Lower lobe of right lung (tissue), 2 donors: ENCODE results near the gene AUTS2. TPM values are rescaled to one million over a fixed set of nuclear protein-coding genes. Genes with fewer than 3 reads are reported as not detected.
A peak's percentile ranks its signal among the peaks of the same experiment; 100 is the strongest.

Experiments
- ATAC-seq, 2 donors: fragments of 200-7000 bp; cut with Tn5 transposase; one replicate each; pipeline ENCODE4 v1.9.1; 2020 to 2022; ENCODE audit warnings: mild to moderate bottlenecking in 2 of 2, moderate library complexity in 2 of 2
- DNase-seq: peaks from one replicate; pipeline ENCODE4 v3.0.0-alpha.2; 2020
- H3K27ac ChIP-seq: fragments of 200-600 bp; one replicate; pipeline ENCODE4 v1.8.0; 2022
- H3K27me3 ChIP-seq: fragments of 200-600 bp; one replicate; pipeline ENCODE4 v1.8.0; 2022; ENCODE audit warnings: low read depth
- H3K36me3 ChIP-seq: fragments of 200-600 bp; one replicate; pipeline ENCODE4 v1.8.0; 2022; ENCODE audit warnings: mild to moderate bottlenecking
- H3K4me1 ChIP-seq: fragments of 200-600 bp; one replicate; pipeline ENCODE4 v1.8.0; 2022
- H3K4me3 ChIP-seq: fragments of 200-600 bp; one replicate; pipeline ENCODE4 v1.8.0; 2022; ENCODE audit warnings: mild to moderate bottlenecking
- H3K9me3 ChIP-seq: fragments of 200-600 bp; one replicate; pipeline ENCODE4 v1.8.0; 2022
- CTCF ChIP-seq: fragments of 200-600 bp; IDR thresholded peaks from one replicate; pipeline ENCODE4 v1.8.0; 2022; ENCODE audit warnings: antibody characterized with exemption, mild to moderate bottlenecking
- intact Hi-C: fragments of 100-400 bp; cut with DNase I; formaldehyde crosslinking; loops from one replicate; pipeline ENCODE4 v1.11.0; 2022
- total RNA-seq: library from RNA; stranded (reverse); fragmentation: NEBNext Ultra II Directional; extraction: Animal tissue kit (Norgen Biotek cat#: 25700); gene quantifications from one replicate; pipeline ENCODE4 v1.2.1, GENCODE V29; 2021
- donor health status: DM: no; HTN: yes; CAD: no; lungs with severe emphysema.

The AUTS2 gene
- total RNA-seq, 1 donor from 2014 or later: 45.7 TPM

- DNase-seq (no peak), ATAC-seq (no peak)
Observed at GRCh38 chr7:70457482-70457881, 859.2 kb downstream of the AUTS2 start.

GRCh38 chr7:70457883-70458680, 859.8 kb downstream of the AUTS2 start:
- no peak for TF ChIP-seq CTCF
- H3K36me3 ChIP-seq: no peaks in the 10 kb centered on the region
- H3K4me1 ChIP-seq: no peaks in the 10 kb centered on the region
- intact Hi-C loops: no loop called here
- no peak for DNase-seq
- no peaks in the 10 kb centered on the region for H3K27me3 ChIP-seq
- H3K4me3 ChIP-seq: no peak overlapping the region
- ATAC-seq: peak in 1 of 2 donors; percentile 39
- no peaks in the 10 kb centered on the region for H3K9me3 ChIP-seq
- H3K27ac ChIP-seq: no peak overlapping the region

More at GRCh38 chr7:70457482-70457881, 859.2 kb downstream of the AUTS2 start:
- no peak overlapping the region for H3K4me3 ChIP-seq
- H3K36me3 ChIP-seq: no peaks in the 10 kb centered on the region
- H3K4me1 ChIP-seq: no peaks in the 10 kb centered on the region
- TF ChIP-seq CTCF: no peak
- H3K9me3 ChIP-seq: no peaks in the 10 kb centered on the region
- H3K27me3 ChIP-seq: no peaks in the 10 kb centered on the region
- intact Hi-C loops: no loop called here
- no peak overlapping the region for H3K27ac ChIP-seq

- H3K27ac ChIP-seq: no peak overlapping the region
- no peak for TF ChIP-seq CTCF
- no peak for ATAC-seq
Observed at GRCh38 chr7:70458745-70459144, 860.5 kb downstream of the AUTS2 start.

GRCh38 chr7:70459546-70459945, 861.3 kb downstream of the AUTS2 start:
- no peak overlapping the region for H3K27ac ChIP-seq
- no peak for DNase-seq

More at GRCh38 chr7:70458745-70459144, 860.5 kb downstream of the AUTS2 start:
- no peaks in the 10 kb centered on the region for H3K27me3 ChIP-seq
- H3K4me1 ChIP-seq: no peaks in the 10 kb centered on the region
- no peaks in the 10 kb centered on the region for H3K36me3 ChIP-seq
- no peaks in the 10 kb centered on the region for H3K9me3 ChIP-seq
- DNase-seq: no peak
- intact Hi-C loops: no loop called here
- no peak overlapping the region for H3K4me3 ChIP-seq

GRCh38 chr7:70460071-70460470, 861.8 kb downstream of the AUTS2 start:
- Histone ChIP-seq H3K36me3 (no peaks in the 10 kb centered on the region), H3K27me3 (no peaks in the 10 kb centered on the region), H3K27ac (no peak overlapping the region), H3K4me1 (no peaks in the 10 kb centered on the region), H3K9me3 (no peaks in the 10 kb centered on the region), H3K4me3 (no peak overlapping the region)
- intact Hi-C loops: no loop called here
- DNase-seq (no peak), ATAC-seq (no peak)
- no peak for TF ChIP-seq CTCF

More at GRCh38 chr7:70459546-70459945, 861.3 kb downstream of the AUTS2 start:
- intact Hi-C loops: no loop called here
- no peak overlapping the region for H3K4me3 ChIP-seq
- H3K36me3 ChIP-seq: no peaks in the 10 kb centered on the region
- H3K27me3 ChIP-seq: no peaks in the 10 kb centered on the region
- no peaks in the 10 kb centered on the region for H3K9me3 ChIP-seq
- no peak for TF ChIP-seq CTCF
- ATAC-seq: no peak
- H3K4me1 ChIP-seq: no peaks in the 10 kb centered on the region
